ENCODE results near the gene IFNA2.

The IFNA2 gene

GRCh38 chr9:21414220-21414940 lies 29.2 kb upstream of the IFNA2 start:
- TF ChIP-seq, protein P1, sequence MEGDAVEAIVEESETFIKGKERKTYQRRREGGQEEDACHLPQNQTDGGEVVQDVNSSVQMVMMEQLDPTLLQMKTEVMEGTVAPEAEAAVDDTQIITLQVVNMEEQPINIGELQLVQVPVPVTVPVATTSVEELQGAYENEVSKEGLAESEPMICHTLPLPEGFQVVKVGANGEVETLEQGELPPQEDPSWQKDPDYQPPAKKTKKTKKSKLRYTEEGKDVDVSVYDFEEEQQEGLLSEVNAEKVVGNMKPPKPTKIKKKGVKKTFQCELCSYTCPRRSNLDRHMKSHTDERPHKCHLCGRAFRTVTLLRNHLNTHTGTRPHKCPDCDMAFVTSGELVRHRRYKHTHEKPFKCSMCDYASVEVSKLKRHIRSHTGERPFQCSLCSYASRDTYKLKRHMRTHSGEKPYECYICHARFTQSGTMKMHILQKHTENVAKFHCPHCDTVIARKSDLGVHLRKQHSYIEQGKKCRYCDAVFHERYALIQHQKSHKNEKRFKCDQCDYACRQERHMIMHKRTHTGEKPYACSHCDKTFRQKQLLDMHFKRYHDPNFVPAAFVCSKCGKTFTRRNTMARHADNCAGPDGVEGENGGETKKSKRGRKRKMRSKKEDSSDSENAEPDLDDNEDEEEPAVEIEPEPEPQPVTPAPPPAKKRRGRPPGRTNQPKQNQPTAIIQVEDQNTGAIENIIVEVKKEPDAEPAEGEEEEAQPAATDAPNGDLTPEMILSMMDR (IDR thresholded peaks at IDR 0.05; ENCODE audit: low read depth, low read length) = no peak
- H3K4me3 ChIP-seq (ENCODE audit: low read depth, low read length) = no peak overlapping the region

GRCh38 chr9:21413624-21414023 lies 28.4 kb upstream of the IFNA2 start:
- no peak overlapping the region for H3K4me3 ChIP-seq (ENCODE audit: low read depth, low read length)
- TF ChIP-seq, protein P1 (IDR thresholded peaks at IDR 0.05; ENCODE audit: low read depth, low read length) = peak; percentile 34

DNA sequence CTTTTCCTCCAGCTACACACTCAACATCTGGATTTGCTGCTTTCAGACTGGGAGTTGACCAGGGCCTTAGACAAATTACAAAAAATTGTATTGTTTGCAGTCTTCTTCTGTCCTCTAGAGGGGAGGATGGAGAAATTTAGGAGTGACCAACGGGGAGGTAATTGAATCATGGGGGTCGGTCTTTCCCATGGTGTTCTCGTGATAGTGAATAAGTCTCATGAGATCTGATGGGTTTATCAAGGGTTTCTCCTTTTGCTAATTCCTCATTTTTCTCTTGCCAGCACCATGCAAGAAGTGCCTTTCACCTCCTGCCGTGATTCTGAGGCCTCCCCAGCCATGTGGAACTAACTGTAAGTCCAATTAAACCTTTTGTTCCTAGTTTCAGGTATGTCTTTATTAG lies 28.0 kb upstream of the IFNA2 start:
- TF ChIP-seq, protein P1 (IDR thresholded peaks at IDR 0.05; ENCODE audit: low read depth, low read length) = no peak

DNA sequence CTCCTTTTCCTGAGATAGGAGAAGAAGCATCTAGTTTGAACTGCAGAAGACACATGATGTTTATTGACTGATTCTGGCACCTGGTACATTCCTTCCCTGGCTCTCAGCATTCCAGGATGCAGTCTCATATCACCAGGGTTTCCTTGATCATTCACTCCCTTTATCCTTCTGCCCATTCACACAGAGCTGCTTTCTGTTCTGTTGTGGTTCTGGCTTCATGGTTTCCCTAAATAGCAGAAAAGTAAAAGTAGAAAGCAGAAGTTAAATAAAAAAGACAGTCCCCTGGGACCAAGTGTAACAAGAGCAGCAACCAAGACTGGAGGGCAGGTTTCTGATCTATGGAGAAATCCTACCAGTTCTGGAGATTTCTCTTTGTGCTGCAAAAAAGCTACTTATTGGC lies 26.9 kb upstream of the IFNA2 start:
- no peak overlapping the region for H3K4me3 ChIP-seq (ENCODE audit: low read depth, low read length)
- TF ChIP-seq, protein P1 (IDR thresholded peaks at IDR 0.05; ENCODE audit: low read depth, low read length) = no peak

More for the DNA sequence above, 28.0 kb upstream of the IFNA2 start:
- H3K4me3 ChIP-seq (ENCODE audit: low read depth, low read length) = no peak overlapping the region

GRCh38 chr9:21408817-21409216 lies 23.6 kb upstream of the IFNA2 start, which contains the start of gene IFNA8:
IFNA8 (plus strand) TSS chr9:21409117; CDS start chr9:21409177, 60 bp downstream.
- TF ChIP-seq, protein P1 (IDR thresholded peaks at IDR 0.05; ENCODE audit: low read depth, low read length) = no peak

GRCh38 chr9:21404146-21404545 lies 18.9 kb upstream of the IFNA2 start:
- no peak overlapping the region for H3K4me3 ChIP-seq (ENCODE audit: low read depth, low read length)

More at GRCh38 chr9:21408817-21409216, 23.6 kb upstream of the IFNA2 start, which contains the start of gene IFNA8:
- no peak within 1 kb of the TSS for H3K4me3 ChIP-seq (ENCODE audit: low read depth, low read length)

More at GRCh38 chr9:21404146-21404545, 18.9 kb upstream of the IFNA2 start:
- TF ChIP-seq, protein P1 (IDR thresholded peaks at IDR 0.05; ENCODE audit: low read depth, low read length) = no peak

Measured in WI38 (cell line).